ENCODE results near the gene PCSK6. TPM values are rescaled to one million over a fixed set of nuclear protein-coding genes. Genes with fewer than 3 reads are reported as not detected.
"Not testable (repeated sequence)": the region's sequence is repeated elsewhere in the genome, so short reads cannot be mapped to it uniquely, and the experiment has no call there.

Gene PCSK6
- polyA plus RNA-seq, 5 donors = 20.9 to 25.5 (median 21.8) TPM

- no peak for DNase-seq
Observed at GRCh38 chr15:101434032-101434920, 55.2 kb downstream of the PCSK6 start.

- DNase-seq = no peak
Observed at GRCh38 chr15:101433396-101433795, 56.1 kb downstream of the PCSK6 start.

GRCh38 chr15:101432982-101433381 lies 56.5 kb downstream of the PCSK6 start:
- DNase-seq = no peak

GRCh38 chr15:101431748-101432147 lies 57.8 kb downstream of the PCSK6 start:
- no peak for DNase-seq

- DNase-seq = no peak
Observed at GRCh38 chr15:101431301-101431700, 58.2 kb downstream of the PCSK6 start.

GRCh38 chr15:101429646-101430045 lies 59.9 kb downstream of the PCSK6 start:
- no peak for DNase-seq

- no peak for DNase-seq
Observed at GRCh38 chr15:101429191-101429590, 60.3 kb downstream of the PCSK6 start.

- no peak for DNase-seq
Observed at GRCh38 chr15:101428758-101429157, 60.7 kb downstream of the PCSK6 start.

GRCh38 chr15:101427606-101428487 lies 61.7 kb downstream of the PCSK6 start:
- no peak for DNase-seq

- no peak for DNase-seq
Observed at GRCh38 chr15:101426761-101427333, 62.7 kb downstream of the PCSK6 start.

- DNase-seq = no peak
Observed at GRCh38 chr15:101425787-101426365, 63.6 kb downstream of the PCSK6 start.

- DNase-seq = no peak
Observed at GRCh38 chr15:101424984-101425383, 64.5 kb downstream of the PCSK6 start.

- no peak for DNase-seq
Observed at GRCh38 chr15:101420232-101420631, 69.3 kb downstream of the PCSK6 start.

- not testable (repeated sequence) for DNase-seq
Observed at GRCh38 chr15:101416475-101416874, 73.0 kb downstream of the PCSK6 start.

- no peak for DNase-seq
Observed at GRCh38 chr15:101413239-101413638, 76.3 kb downstream of the PCSK6 start.

GRCh38 chr15:101411581-101411980 lies 77.9 kb downstream of the PCSK6 start:
- no peak for DNase-seq

- DNase-seq = no peak
Observed at GRCh38 chr15:101411085-101411484, 78.4 kb downstream of the PCSK6 start.

- no peak for DNase-seq
Observed at GRCh38 chr15:101410612-101411011, 78.9 kb downstream of the PCSK6 start.

GRCh38 chr15:101409621-101410020 lies 79.9 kb downstream of the PCSK6 start:
- DNase-seq = no peak

- no peak for DNase-seq
Observed at GRCh38 chr15:101407966-101408775, 81.3 kb downstream of the PCSK6 start.

GRCh38 chr15:101407439-101407838 lies 82.1 kb downstream of the PCSK6 start:
- no peak for DNase-seq

Data from right lung (tissue), 5 donors.